Measurements from ENCODE around the gene RBM34.

The RBM34 gene

GRCh38 chr1:235128456-235129328 is 32.4 kb downstream of the RBM34 start, which contains the start of gene TOMM20:
TSS of gene TOMM20 (minus strand) at chr1:235128837. CDS start at chr1:235128715, 122 bp downstream.
- WGBS (ENCODE audit: extremely low coverage, insufficient coverage, insufficient read length): no CpG with 5 or more reads among the region's 67 CpGs
- H3K27me3 ChIP-seq (ENCODE audit: insufficient read depth, low read length): no peaks in the 10 kb centered on the region
- H2AK5ac ChIP-seq (ENCODE audit: low read length): peak within 1 kb of the TSS; percentile 97
- peaks cover 2 to 7% of the 10 kb centered on the region in 2 experiments for H3K4me1 ChIP-seq (ENCODE audit: control insufficient read depth in 1 of 2, insufficient read depth in 2 of 2, low read length in 2 of 2)
- H2BK12ac ChIP-seq (ENCODE audit: low read length): no peak within 1 kb of the TSS
- H4K8ac ChIP-seq (ENCODE audit: low read depth, low read length): peak within 1 kb of the TSS; percentile 91
- H3K14ac ChIP-seq (ENCODE audit: low read length): peak within 1 kb of the TSS; percentile 89
- peaks cover 1% of the 10 kb centered on the region for H3K9me3 ChIP-seq (ENCODE audit: insufficient read depth, low read depth, low read length)
- H2AFZ ChIP-seq (ENCODE audit: insufficient read depth, low read length, poor library complexity): peak within 1 kb of the TSS; percentile 97
- peak; percentile 100 for DNase-seq
- peaks cover 14 to 17% of the 10 kb centered on the region in 2 experiments for H3K36me3 ChIP-seq (ENCODE audit: control insufficient read depth in 1 of 2, insufficient read depth in 2 of 2, low read length in 2 of 2)
- H3K4me3 ChIP-seq (ENCODE audit: low read depth, low read length): peak within 1 kb of the TSS; percentile 99
- H4K12ac ChIP-seq (ENCODE audit: low read depth, low read length): peak within 1 kb of the TSS; percentile 92
- peak within 1 kb of the TSS; percentile 80 for H3K27ac ChIP-seq (ENCODE audit: low read depth, low read length)
- peaks cover 5% of the 10 kb centered on the region for H3K79me1 ChIP-seq (ENCODE audit: low read length)
- H3K23ac ChIP-seq (ENCODE audit: low read length): peak within 1 kb of the TSS; percentile 98
- H3K4me2 ChIP-seq (ENCODE audit: low read length): peak within 1 kb of the TSS; percentile 65
- H3K79me2 ChIP-seq (ENCODE audit: control insufficient read depth, insufficient read depth, low read length, poor library complexity): peaks cover 20% of the 10 kb centered on the region
- peak within 1 kb of the TSS; percentile 89 for H4K91ac ChIP-seq (ENCODE audit: low read depth, low read length)
- H3K4ac ChIP-seq (ENCODE audit: low read depth, low read length): peak within 1 kb of the TSS; percentile 98
- peak within 1 kb of the TSS; percentile 90 for H3K18ac ChIP-seq (ENCODE audit: low read length)
- H2BK5ac ChIP-seq (ENCODE audit: low read depth, low read length, poor library complexity): peak within 1 kb of the TSS; percentile 65
- peak within 1 kb of the TSS; percentile 87 for H2BK120ac ChIP-seq (ENCODE audit: insufficient read depth, low read length, poor library complexity)
- H3K9ac ChIP-seq (ENCODE audit: low read length): peak within 1 kb of the TSS; percentile 99

GRCh38 chr1:235127732-235128455 is 33.2 kb downstream of the RBM34 start:
- Histone ChIP-seq H3K23ac (ENCODE audit: low read length) (no peak overlapping the region), H3K9me3 (ENCODE audit: insufficient read depth, low read depth, low read length) (peaks cover 1% of the 10 kb centered on the region), H4K91ac (ENCODE audit: low read depth, low read length) (peak overlapping the region; percentile 89), H4K12ac (ENCODE audit: low read depth, low read length) (peak overlapping the region; percentile 92), H2BK12ac (ENCODE audit: low read length) (no peak overlapping the region), H3K36me3 (ENCODE audit: control insufficient read depth in 1 of 2, insufficient read depth in 2 of 2, low read length in 2 of 2) (peaks cover 12 to 13% of the 10 kb centered on the region in 2 experiments), H3K9ac (ENCODE audit: low read length) (peak overlapping the region; percentile 99), H2BK5ac (ENCODE audit: low read depth, low read length, poor library complexity) (peak overlapping the region; percentile 65), H3K4me1 (ENCODE audit: control insufficient read depth in 1 of 2, insufficient read depth in 2 of 2, low read length in 2 of 2) (peaks cover 2 to 7% of the 10 kb centered on the region in 2 experiments), H3K79me1 (ENCODE audit: low read length) (peaks cover 5% of the 10 kb centered on the region), H3K14ac (ENCODE audit: low read length) (peak overlapping the region; percentile 89), H2AK5ac (ENCODE audit: low read length) (peak overlapping the region; percentile 97), H3K18ac (ENCODE audit: low read length) (peak overlapping the region; percentile 90), H3K27ac (ENCODE audit: low read depth, low read length) (peak overlapping the region; percentile 80), H3K4me3 (ENCODE audit: low read depth, low read length) (peak overlapping the region; percentile 99), H2AFZ (ENCODE audit: insufficient read depth, low read length, poor library complexity) (peak overlapping the region; percentile 97), H3K27me3 (ENCODE audit: insufficient read depth, low read length) (no peaks in the 10 kb centered on the region), H3K4me2 (ENCODE audit: low read length) (peak overlapping the region; percentile 63), H4K8ac (ENCODE audit: low read depth, low read length) (peak overlapping the region; percentile 91), H2BK120ac (ENCODE audit: insufficient read depth, low read length, poor library complexity) (peak overlapping the region; percentile 87), H3K79me2 (ENCODE audit: control insufficient read depth, insufficient read depth, low read length, poor library complexity) (peaks cover 20% of the 10 kb centered on the region), H3K4ac (ENCODE audit: low read depth, low read length) (peak overlapping the region; percentile 98)
- no CpG with 5 or more reads among the region's 35 CpGs for WGBS (ENCODE audit: extremely low coverage, insufficient coverage, insufficient read length)
- DNase-seq: peak in 1 of 2 donors; percentile 50

GRCh38 chr1:235127203-235127602 is 33.8 kb downstream of the RBM34 start:
- peaks cover 1% of the 10 kb centered on the region for H3K9me3 ChIP-seq (ENCODE audit: insufficient read depth, low read depth, low read length)
- H3K23ac ChIP-seq (ENCODE audit: low read length): no peak overlapping the region
- H3K27ac ChIP-seq (ENCODE audit: low read depth, low read length): no peak overlapping the region
- H4K12ac ChIP-seq (ENCODE audit: low read depth, low read length): no peak overlapping the region
- no peak for DNase-seq
- no peak overlapping the region for H3K14ac ChIP-seq (ENCODE audit: low read length)
- no peak overlapping the region for H4K91ac ChIP-seq (ENCODE audit: low read depth, low read length)
- H4K8ac ChIP-seq (ENCODE audit: low read depth, low read length): no peak overlapping the region
- no peaks in the 10 kb centered on the region for H3K27me3 ChIP-seq (ENCODE audit: insufficient read depth, low read length)
- H2BK12ac ChIP-seq (ENCODE audit: low read length): no peak overlapping the region
- H3K18ac ChIP-seq (ENCODE audit: low read length): no peak overlapping the region
- no peak overlapping the region for H3K9ac ChIP-seq (ENCODE audit: low read length)
- H3K4me1 ChIP-seq (ENCODE audit: control insufficient read depth in 1 of 2, insufficient read depth in 2 of 2, low read length in 2 of 2): peaks cover 2 to 7% of the 10 kb centered on the region in 2 experiments
- WGBS (ENCODE audit: extremely low coverage, insufficient coverage, insufficient read length): no CpG with 5 or more reads among the region's 4 CpGs
- H3K4ac ChIP-seq (ENCODE audit: low read depth, low read length): peak overlapping the region; percentile 95
- H3K4me2 ChIP-seq (ENCODE audit: low read length): peak overlapping the region; percentile 63
- H2BK5ac ChIP-seq (ENCODE audit: low read depth, low read length, poor library complexity): no peak overlapping the region
- no peak overlapping the region for H2AK5ac ChIP-seq (ENCODE audit: low read length)
- peaks cover 20% of the 10 kb centered on the region for H3K79me2 ChIP-seq (ENCODE audit: control insufficient read depth, insufficient read depth, low read length, poor library complexity)
- H3K36me3 ChIP-seq (ENCODE audit: control insufficient read depth in 1 of 2, insufficient read depth in 2 of 2, low read length in 2 of 2): peaks cover 12% of the 10 kb centered on the region in 2 experiments
- peaks cover 5% of the 10 kb centered on the region for H3K79me1 ChIP-seq (ENCODE audit: low read length)
- no peak overlapping the region for H3K4me3 ChIP-seq (ENCODE audit: low read depth, low read length)
- no peak overlapping the region for H2AFZ ChIP-seq (ENCODE audit: insufficient read depth, low read length, poor library complexity)
- H2BK120ac ChIP-seq (ENCODE audit: insufficient read depth, low read length, poor library complexity): no peak overlapping the region

GRCh38 chr1:235124665-235125064 is 36.4 kb downstream of the RBM34 start:
- H3K79me1 ChIP-seq (ENCODE audit: low read length): peaks cover 5% of the 10 kb centered on the region
- no peak overlapping the region for H4K12ac ChIP-seq (ENCODE audit: low read depth, low read length)
- H2AK5ac ChIP-seq (ENCODE audit: low read length): no peak overlapping the region
- no peaks in the 10 kb centered on the region for H3K9me3 ChIP-seq (ENCODE audit: insufficient read depth, low read depth, low read length)
- no peaks in the 10 kb centered on the region for H3K27me3 ChIP-seq (ENCODE audit: insufficient read depth, low read length)
- no peak overlapping the region for H3K27ac ChIP-seq (ENCODE audit: low read depth, low read length)
- H3K4me1 ChIP-seq (ENCODE audit: control insufficient read depth in 1 of 2, insufficient read depth in 2 of 2, low read length in 2 of 2): peaks cover 0 to 3% of the 10 kb centered on the region in 2 experiments
- no CpG with 5 or more reads among the region's 1 CpG for WGBS (ENCODE audit: extremely low coverage, insufficient coverage, insufficient read length)
- peaks cover 20% of the 10 kb centered on the region for H3K79me2 ChIP-seq (ENCODE audit: control insufficient read depth, insufficient read depth, low read length, poor library complexity)
- H3K14ac ChIP-seq (ENCODE audit: low read length): no peak overlapping the region
- H3K18ac ChIP-seq (ENCODE audit: low read length): no peak overlapping the region
- no peak overlapping the region for H2BK120ac ChIP-seq (ENCODE audit: insufficient read depth, low read length, poor library complexity)
- no peak for DNase-seq
- peaks cover 15 to 21% of the 10 kb centered on the region in 2 experiments for H3K36me3 ChIP-seq (ENCODE audit: control insufficient read depth in 1 of 2, insufficient read depth in 2 of 2, low read length in 2 of 2)
- no peak overlapping the region for H2AFZ ChIP-seq (ENCODE audit: insufficient read depth, low read length, poor library complexity)
- H4K8ac ChIP-seq (ENCODE audit: low read depth, low read length): no peak overlapping the region
- H3K4me2 ChIP-seq (ENCODE audit: low read length): no peak overlapping the region
- no peak overlapping the region for H4K91ac ChIP-seq (ENCODE audit: low read depth, low read length)
- H2BK5ac ChIP-seq (ENCODE audit: low read depth, low read length, poor library complexity): no peak overlapping the region
- H3K4ac ChIP-seq (ENCODE audit: low read depth, low read length): no peak overlapping the region
- H2BK12ac ChIP-seq (ENCODE audit: low read length): no peak overlapping the region
- H3K9ac ChIP-seq (ENCODE audit: low read length): no peak overlapping the region
- H3K23ac ChIP-seq (ENCODE audit: low read length): no peak overlapping the region
- no peak overlapping the region for H3K4me3 ChIP-seq (ENCODE audit: low read depth, low read length)
